Caco-2 (cell line): ENCODE results near the gene DLG2. TPM values are rescaled to one million over a fixed set of nuclear protein-coding genes. Genes with fewer than 3 reads are reported as not detected.

Experiments used
- BruUV-seq: library from RNA; stranded (reverse); fragments of 400-500 nt; replicated peaks from 2 replicates; lab custom pipeline; 2021; lab: Mats Ljungman, UMichigan
- CTCF ChIA-PET: fragments of 300-600 bp; sonication (Branson Sonifier 250); formaldehyde crosslinking; loops from one replicate; lab custom pipeline; 2022; ENCODE audit warnings: antibody characterized with exemption; lab: Charles Lee
- POLR2A ChIA-PET: fragments of 300-600 bp; sonication (Branson Sonifier 250); formaldehyde crosslinking; loops from one replicate; lab custom pipeline; 2022; ENCODE audit warnings: antibody characterized with exemption; lab: Charles Lee
- DNase-seq, 2 experiments: peaks; one replicate each; pipeline versions ENCODE4 v3.0.0 to v3.0.0-alpha.2; 2020 to 2022
- H3K27me3 ChIP-seq: replicated peaks from 2 replicates; pipeline ENCODE4 v1.6.0; 2011; ENCODE audit warnings: low read length; ENCODE audit not compliant: control insufficient read depth, insufficient read depth
- H3K36me3 ChIP-seq: 2 replicates; pipeline ENCODE4 v1.5.1; 2011; ENCODE audit warnings: low read length; ENCODE audit not compliant: control insufficient read depth, insufficient read depth
- H3K4me1 ChIP-seq: fragments of 250-450 bp; sonication (Bioruptor Pico); 2 replicates; pipeline ENCODE4 v1.5.1; 2020; ENCODE audit warnings: mild to moderate bottlenecking
- H3K4me3 ChIP-seq: 2 replicates; pipeline ENCODE4 v1.5.1; 2011; ENCODE audit warnings: low read depth, mild to moderate bottlenecking, control low read depth, low read length
- H3K9me3 ChIP-seq: fragments of 250-450 bp; sonication (Bioruptor Pico); 2 replicates; pipeline ENCODE4 v1.5.1; 2020; ENCODE audit warnings: mild to moderate bottlenecking, moderate library complexity
- H3K27ac Mint-ChIP-seq: one replicate; pipeline ENCODE4 v1.8.0; 2022; ENCODE audit warnings: mixed read lengths; ENCODE audit not compliant: unreplicated experiment
- H3K27me3 Mint-ChIP-seq: one replicate; pipeline ENCODE4 v1.8.0; 2022; ENCODE audit warnings: mixed read lengths; ENCODE audit not compliant: insufficient read depth, unreplicated experiment
- H3K36me3 Mint-ChIP-seq: one replicate; pipeline ENCODE4 v1.8.0; 2022; ENCODE audit warnings: mild to moderate bottlenecking, mixed read lengths; ENCODE audit not compliant: insufficient read depth, unreplicated experiment
- H3K4me1 Mint-ChIP-seq: one replicate; pipeline ENCODE4 v1.8.0; 2022; ENCODE audit warnings: low read depth, mixed read lengths; ENCODE audit not compliant: unreplicated experiment
- H3K4me3 Mint-ChIP-seq: one replicate; pipeline ENCODE4 v1.8.0; 2022; ENCODE audit warnings: mild to moderate bottlenecking, moderate library complexity, mixed read lengths; ENCODE audit not compliant: unreplicated experiment
- H3K9me3 Mint-ChIP-seq: one replicate; pipeline ENCODE4 v1.8.0; 2022; ENCODE audit warnings: mixed read lengths; ENCODE audit not compliant: unreplicated experiment
- intact Hi-C: fragments of 100-400 bp; cut with micrococcal nuclease; formaldehyde crosslinking; loops from one replicate; pipeline ENCODE4 v1.10.0; 2022; ENCODE audit not compliant: unreplicated experiment
- total RNA-seq: library from RNA; stranded (reverse); gene quantifications from 2 replicates; pipeline ENCODE4 v1.2.3, GENCODE V29; 2022
- TF ChIP-seq, protein P1 (sequence below), 2 experiments: fragments of 200-600 bp in 1 of 2; IDR thresholded peaks; 1 replicate in 1 of 2; 2 replicates in 1 of 2; pipeline versions ENCODE4 v1.5.1 to v1.8.0; 2011 to 2022; ENCODE audit warnings: antibody characterized with exemption in 1 of 2, control low read depth in 1 of 2, inconsistent platforms in 1 of 2, low read depth in 1 of 2, low read length in 1 of 2, mild to moderate bottlenecking in 1 of 2, moderate library complexity in 1 of 2; ENCODE audit not compliant: insufficient read depth in 1 of 2, severe bottlenecking in 1 of 2, unreplicated experiment in 1 of 2

Gene DLG2
- total RNA-seq, 1 experiment from 2014 or later, result 21.6 TPM

DNA sequence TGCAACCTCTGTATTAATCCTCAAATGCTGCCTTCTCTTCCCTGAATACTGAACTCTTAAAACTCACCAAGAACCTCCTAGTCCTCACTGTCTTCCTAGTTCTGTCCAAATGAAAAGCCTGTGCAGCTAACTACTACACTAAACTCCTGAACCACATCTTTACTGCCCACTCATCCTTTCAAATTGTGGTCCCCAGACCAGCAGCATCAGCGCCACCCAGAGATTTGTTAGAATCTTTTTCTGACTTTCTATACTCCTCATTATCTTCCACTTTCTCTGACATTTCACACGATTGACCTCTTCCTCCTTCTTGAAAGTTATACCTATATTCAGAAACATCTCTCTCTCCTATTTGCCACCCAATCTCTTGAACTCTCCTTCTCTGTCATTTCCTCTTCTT is 461.3 kb downstream of the DLG2 start:
- H3K36me3 ChIP-seq, result no peaks in the 10 kb centered on the region
- H3K27me3 Mint-ChIP-seq, result no peaks in the 10 kb centered on the region
- intact Hi-C loops, result loop anchor here (5.0 kb wide), 1 partner anchor 364 kb away; no protein-coding TSS in a partner anchor
- no peak overlapping the region for H3K4me3 Mint-ChIP-seq
- no TSS peak for BruUV-seq
- H3K4me1 Mint-ChIP-seq, result peaks cover 17% of the 10 kb centered on the region
- peaks cover 28% of the 10 kb centered on the region for H3K4me1 ChIP-seq
- no peak for DNase-seq
- POLR2A ChIA-PET, result no interaction called here
- TF ChIP-seq, protein P1, sequence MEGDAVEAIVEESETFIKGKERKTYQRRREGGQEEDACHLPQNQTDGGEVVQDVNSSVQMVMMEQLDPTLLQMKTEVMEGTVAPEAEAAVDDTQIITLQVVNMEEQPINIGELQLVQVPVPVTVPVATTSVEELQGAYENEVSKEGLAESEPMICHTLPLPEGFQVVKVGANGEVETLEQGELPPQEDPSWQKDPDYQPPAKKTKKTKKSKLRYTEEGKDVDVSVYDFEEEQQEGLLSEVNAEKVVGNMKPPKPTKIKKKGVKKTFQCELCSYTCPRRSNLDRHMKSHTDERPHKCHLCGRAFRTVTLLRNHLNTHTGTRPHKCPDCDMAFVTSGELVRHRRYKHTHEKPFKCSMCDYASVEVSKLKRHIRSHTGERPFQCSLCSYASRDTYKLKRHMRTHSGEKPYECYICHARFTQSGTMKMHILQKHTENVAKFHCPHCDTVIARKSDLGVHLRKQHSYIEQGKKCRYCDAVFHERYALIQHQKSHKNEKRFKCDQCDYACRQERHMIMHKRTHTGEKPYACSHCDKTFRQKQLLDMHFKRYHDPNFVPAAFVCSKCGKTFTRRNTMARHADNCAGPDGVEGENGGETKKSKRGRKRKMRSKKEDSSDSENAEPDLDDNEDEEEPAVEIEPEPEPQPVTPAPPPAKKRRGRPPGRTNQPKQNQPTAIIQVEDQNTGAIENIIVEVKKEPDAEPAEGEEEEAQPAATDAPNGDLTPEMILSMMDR (IDR thresholded peaks at IDR 0.05; ENCODE audit: insufficient read depth in 1 of 2, low read depth in 1 of 2, low read length in 1 of 2, severe bottlenecking in 1 of 2, unreplicated experiment in 1 of 2), result no peak
- no peak overlapping the region for H3K4me3 ChIP-seq
- H3K9me3 Mint-ChIP-seq, result peaks cover 4% of the 10 kb centered on the region
- H3K36me3 Mint-ChIP-seq, result no peaks in the 10 kb centered on the region
- no peak overlapping the region for H3K27ac Mint-ChIP-seq
- CTCF ChIA-PET, result no interaction called here
- no peaks in the 10 kb centered on the region for H3K9me3 ChIP-seq
- H3K27me3 ChIP-seq, result no peaks in the 10 kb centered on the region

DNA sequence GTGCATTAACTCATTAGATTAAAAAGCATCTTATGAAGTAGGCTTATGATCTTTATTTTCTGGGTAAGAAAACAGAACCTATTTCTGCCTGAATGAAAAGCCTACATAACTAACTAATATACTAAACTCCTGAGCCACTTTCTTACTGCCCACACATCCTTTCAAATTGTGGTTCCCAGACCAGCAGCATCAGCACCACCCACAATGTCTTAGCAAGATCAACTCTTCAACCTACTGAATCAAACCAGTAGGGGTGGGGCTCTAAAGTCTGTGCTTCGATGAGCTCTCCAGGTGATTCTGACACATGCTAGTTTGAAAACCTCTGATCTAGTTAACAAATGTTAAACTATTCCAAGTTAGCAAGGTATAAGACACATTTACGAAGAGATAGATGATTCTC is 462.4 kb downstream of the DLG2 start:
- Mint-ChIP-seq H3K4me1 (peaks cover 8% of the 10 kb centered on the region), H3K9me3 (no peaks in the 10 kb centered on the region), H3K36me3 (no peaks in the 10 kb centered on the region), H3K4me3 (no peak overlapping the region), H3K27me3 (no peaks in the 10 kb centered on the region), H3K27ac (no peak overlapping the region)
- Histone ChIP-seq H3K4me3 (no peak overlapping the region), H3K9me3 (no peaks in the 10 kb centered on the region), H3K36me3 (no peaks in the 10 kb centered on the region), H3K27me3 (no peaks in the 10 kb centered on the region), H3K4me1 (peaks cover 18% of the 10 kb centered on the region)
- BruUV-seq, result no TSS peak
- no peak for DNase-seq
- ChIA-PET POLR2A (no interaction called here), CTCF (no interaction called here)
- TF ChIP-seq, protein P1 (IDR thresholded peaks at IDR 0.05; ENCODE audit: insufficient read depth in 1 of 2, low read depth in 1 of 2, low read length in 1 of 2, severe bottlenecking in 1 of 2, unreplicated experiment in 1 of 2), result no peak
- intact Hi-C loops, result loop anchor here (5.0 kb wide), 1 partner anchor 362 kb away; no protein-coding TSS in a partner anchor

DNA sequence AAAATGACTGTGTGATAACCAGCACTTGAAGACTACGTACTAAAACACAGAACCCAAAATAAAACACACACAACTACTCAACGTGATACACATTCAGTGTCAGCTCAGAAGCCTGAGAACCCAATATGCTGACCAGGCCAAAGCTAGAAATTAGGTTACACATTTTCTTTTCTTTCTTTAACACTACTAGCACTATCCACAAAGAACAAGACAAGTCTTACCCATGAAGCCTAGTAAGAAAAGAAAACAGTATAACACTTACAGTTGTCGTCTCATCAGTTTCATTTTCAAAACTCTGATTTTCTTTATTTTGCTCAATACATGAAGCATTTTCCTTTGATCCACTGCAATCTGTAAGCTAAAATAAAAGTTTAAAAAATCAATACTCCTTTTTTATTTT is 472.9 kb downstream of the DLG2 start:
- no peaks in the 10 kb centered on the region for H3K36me3 Mint-ChIP-seq
- peaks cover 11% of the 10 kb centered on the region for H3K9me3 Mint-ChIP-seq
- Histone ChIP-seq H3K36me3 (no peaks in the 10 kb centered on the region), H3K27me3 (no peaks in the 10 kb centered on the region), H3K4me3 (no peak overlapping the region), H3K4me1 (peaks cover 9% of the 10 kb centered on the region; the same call in 1 of the 2 replicates), H3K9me3 (no peaks in the 10 kb centered on the region)
- no peak for DNase-seq
- no peak overlapping the region for H3K4me3 Mint-ChIP-seq
- H3K27me3 Mint-ChIP-seq, result no peaks in the 10 kb centered on the region
- ChIA-PET CTCF (no interaction called here), POLR2A (no interaction called here)
- TF ChIP-seq, protein P1 (IDR thresholded peaks at IDR 0.05; ENCODE audit: insufficient read depth in 1 of 2, low read depth in 1 of 2, low read length in 1 of 2, severe bottlenecking in 1 of 2, unreplicated experiment in 1 of 2), result no peak
- intact Hi-C loops, result no loop called here
- H3K4me1 Mint-ChIP-seq, result peaks cover 6% of the 10 kb centered on the region
- no peak overlapping the region for H3K27ac Mint-ChIP-seq
- BruUV-seq, result no TSS peak
